ENCODE data around the gene EREG. TPM values are rescaled to one million over a fixed set of nuclear protein-coding genes. Genes with fewer than 3 reads are reported as not detected.

The EREG gene
- total RNA-seq, 1 experiment from 2014 or later: not detected

DNA sequence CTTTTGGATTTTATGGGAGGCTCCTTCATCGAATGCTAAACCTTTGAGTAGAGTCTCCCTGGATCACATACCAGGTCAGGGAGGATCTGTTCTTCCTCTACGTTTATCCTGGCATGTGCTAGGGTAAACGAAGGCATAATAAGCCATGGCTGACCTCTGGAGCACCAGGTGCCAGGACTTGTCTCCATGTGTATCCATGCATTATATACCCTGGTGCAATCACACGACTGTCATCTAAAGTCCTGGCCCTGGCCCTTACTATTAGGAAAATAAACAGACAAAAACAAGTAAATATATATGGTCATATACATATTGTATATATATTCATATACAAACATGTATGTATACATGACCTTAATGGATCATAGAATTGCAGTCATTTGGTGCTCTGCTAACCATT is 21.2 kb downstream of the EREG start:
- DNase-seq: no peak
- Histone ChIP-seq H3K4me1 (ENCODE audit: insufficient read depth, low read length) (no peaks in the 10 kb centered on the region), H2AK5ac (ENCODE audit: insufficient read length, low read length) (no peak overlapping the region), H3K14ac (ENCODE audit: insufficient read depth, low read length) (no peak overlapping the region), H3K4ac (ENCODE audit: low read depth, low read length) (no peak overlapping the region), H3K56ac (ENCODE audit: insufficient read length, low read depth, low read length) (no peak overlapping the region), H2BK5ac (ENCODE audit: insufficient read length, low read length) (no peak overlapping the region), H3K79me2 (ENCODE audit: insufficient read depth, low read length) (no peaks in the 10 kb centered on the region), H3K23ac (ENCODE audit: insufficient read length, low read depth, low read length) (no peak overlapping the region), H2BK120ac (ENCODE audit: low read depth, low read length, poor library complexity, severe bottlenecking) (no peak overlapping the region), H3K27ac (ENCODE audit: insufficient read length, low read depth, low read length) (no peak overlapping the region), H2AFZ (ENCODE audit: low read length) (no peak overlapping the region), H4K8ac (replicated peaks; ENCODE audit: insufficient read length, low read depth, low read length) (no peak overlapping the region), H2BK15ac (ENCODE audit: low read depth, low read length) (no peak overlapping the region), H3K9me3 (ENCODE audit: control insufficient read depth, low read depth, low read length) (no peaks in the 10 kb centered on the region), H4K20me1 (ENCODE audit: control insufficient read depth, insufficient read depth, insufficient read length) (no peaks in the 10 kb centered on the region), H2BK12ac (ENCODE audit: insufficient read length, low read depth, low read length) (no peak overlapping the region), H2BK20ac (ENCODE audit: low read depth, low read length, poor library complexity, severe bottlenecking) (no peak overlapping the region), H4K91ac (ENCODE audit: insufficient read length, low read depth, low read length) (no peak overlapping the region), H4K5ac (ENCODE audit: insufficient read length, low read depth, low read length) (no peak overlapping the region), H3T11ph (ENCODE audit: low read length) (no peak overlapping the region), H3K18ac (ENCODE audit: insufficient read length, low read depth, low read length) (no peak overlapping the region), H3K4me2 (ENCODE audit: insufficient read depth, insufficient read length, low read length) (no peak overlapping the region), H3K9ac (ENCODE audit: extremely low read depth, insufficient read length, low read length) (no peak overlapping the region), H3K79me1 (ENCODE audit: insufficient read depth, low read depth, low read length, poor library complexity, severe bottlenecking) (no peaks in the 10 kb centered on the region), H3K23me2 (ENCODE audit: insufficient read length, low read depth, low read length, poor library complexity, severe bottlenecking) (no peaks in the 10 kb centered on the region), H3K27me3 (ENCODE audit: insufficient read depth, low read length) (no peaks in the 10 kb centered on the region)
- no peaks in the 10 kb centered on the region for H3K9me3 Mint-ChIP-seq
- no peak overlapping the region for H3K4me3 Mint-ChIP-seq
- H3K4me1 Mint-ChIP-seq: no peaks in the 10 kb centered on the region
- H3K36me3 Mint-ChIP-seq (ENCODE audit: insufficient read depth in 1 of 3, low read depth in 3 of 3): no peaks in the 10 kb centered on the region
- no peak overlapping the region for H3K27ac Mint-ChIP-seq
- WGBS (ENCODE audit: extremely low coverage, insufficient read length, low lambda C conversion rate): no CpG with 5 or more reads among the region's 4 CpGs
- H3K27me3 Mint-ChIP-seq (ENCODE audit: low read depth): no peaks in the 10 kb centered on the region
- TF ChIP-seq, protein P1, sequence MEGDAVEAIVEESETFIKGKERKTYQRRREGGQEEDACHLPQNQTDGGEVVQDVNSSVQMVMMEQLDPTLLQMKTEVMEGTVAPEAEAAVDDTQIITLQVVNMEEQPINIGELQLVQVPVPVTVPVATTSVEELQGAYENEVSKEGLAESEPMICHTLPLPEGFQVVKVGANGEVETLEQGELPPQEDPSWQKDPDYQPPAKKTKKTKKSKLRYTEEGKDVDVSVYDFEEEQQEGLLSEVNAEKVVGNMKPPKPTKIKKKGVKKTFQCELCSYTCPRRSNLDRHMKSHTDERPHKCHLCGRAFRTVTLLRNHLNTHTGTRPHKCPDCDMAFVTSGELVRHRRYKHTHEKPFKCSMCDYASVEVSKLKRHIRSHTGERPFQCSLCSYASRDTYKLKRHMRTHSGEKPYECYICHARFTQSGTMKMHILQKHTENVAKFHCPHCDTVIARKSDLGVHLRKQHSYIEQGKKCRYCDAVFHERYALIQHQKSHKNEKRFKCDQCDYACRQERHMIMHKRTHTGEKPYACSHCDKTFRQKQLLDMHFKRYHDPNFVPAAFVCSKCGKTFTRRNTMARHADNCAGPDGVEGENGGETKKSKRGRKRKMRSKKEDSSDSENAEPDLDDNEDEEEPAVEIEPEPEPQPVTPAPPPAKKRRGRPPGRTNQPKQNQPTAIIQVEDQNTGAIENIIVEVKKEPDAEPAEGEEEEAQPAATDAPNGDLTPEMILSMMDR (conservative IDR thresholded peaks at IDR 0.05): no peak
